Right hindlimb (tissue), 1 donor: Measurements from ENCODE around the gene SKAP2.
A peak's percentile ranks its signal among the peaks of the same experiment; 100 is the strongest.

ENCODE experiments used
- DNase-seq: peaks from one replicate; pipeline ENCODE4 v3.0.0-alpha.2; 2018

The SKAP2 gene

DNA sequence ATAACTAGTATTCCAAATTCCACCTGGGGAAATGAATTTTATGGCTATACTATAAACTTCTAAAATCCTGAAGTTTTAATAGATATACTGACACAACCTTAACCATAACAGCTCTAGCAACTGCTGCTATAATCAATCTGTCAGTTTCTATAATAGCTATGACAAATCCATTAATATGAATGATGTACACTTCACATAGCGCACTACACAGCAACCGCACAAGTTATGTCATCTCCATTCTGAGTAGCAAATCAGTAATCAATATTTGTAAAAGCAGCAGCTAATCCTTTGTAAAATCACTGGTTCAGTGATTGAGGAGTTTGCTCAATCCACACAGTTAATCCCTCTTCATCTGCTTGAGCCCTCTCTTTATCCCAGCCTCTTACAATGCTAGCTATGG lies 105.3 kb downstream of the SKAP2 start:
- no peak for DNase-seq

DNA sequence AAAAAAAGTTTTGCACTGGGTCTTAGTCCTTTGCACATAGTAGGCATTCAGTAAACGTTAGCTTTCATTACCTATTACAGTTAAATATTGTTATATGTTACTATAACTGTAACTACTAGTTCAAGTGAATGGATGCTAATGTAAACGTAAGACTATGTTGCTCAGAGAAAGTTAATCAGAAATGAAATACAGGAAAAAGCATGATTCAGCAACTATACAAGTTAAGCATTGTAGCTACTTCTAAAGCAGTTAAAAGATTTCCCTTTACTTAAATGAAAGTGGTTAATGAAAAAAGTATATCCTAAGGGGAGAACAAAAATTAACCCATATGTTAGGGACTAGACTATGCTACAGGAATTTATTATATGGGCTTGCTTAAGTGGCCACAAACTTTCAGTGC lies 121.2 kb downstream of the SKAP2 start:
- DNase-seq = no peak

DNA sequence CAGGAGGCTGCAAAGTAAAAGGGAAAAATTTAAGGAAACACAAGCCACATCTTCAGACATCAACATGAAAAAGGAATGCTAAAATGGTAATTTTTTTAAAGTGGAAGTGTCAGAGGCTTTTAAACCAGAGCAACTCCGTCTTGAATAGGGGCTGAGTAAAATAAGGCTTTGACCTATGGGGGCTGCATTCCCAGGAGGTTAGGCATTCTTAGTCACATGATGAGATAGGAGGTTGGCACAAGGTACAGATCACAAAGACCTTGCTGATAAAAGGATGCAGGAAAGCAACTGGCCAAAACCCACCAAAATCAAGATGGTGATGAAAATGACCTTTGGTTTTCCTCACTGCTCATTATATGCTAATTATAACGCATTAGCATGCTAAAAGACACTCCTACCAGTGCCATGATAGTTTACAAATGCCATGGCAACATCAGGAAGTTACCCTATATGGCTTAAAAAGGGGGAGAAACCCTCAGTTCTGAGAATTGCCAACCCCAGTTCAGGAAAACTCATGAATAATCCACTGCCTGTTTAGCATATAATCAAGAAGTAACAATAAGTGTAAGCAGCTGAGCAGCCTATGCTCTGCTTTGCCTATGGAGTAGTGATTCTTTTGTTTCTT lies 128.3 kb downstream of the SKAP2 start:
- DNase-seq = no peak

DNA sequence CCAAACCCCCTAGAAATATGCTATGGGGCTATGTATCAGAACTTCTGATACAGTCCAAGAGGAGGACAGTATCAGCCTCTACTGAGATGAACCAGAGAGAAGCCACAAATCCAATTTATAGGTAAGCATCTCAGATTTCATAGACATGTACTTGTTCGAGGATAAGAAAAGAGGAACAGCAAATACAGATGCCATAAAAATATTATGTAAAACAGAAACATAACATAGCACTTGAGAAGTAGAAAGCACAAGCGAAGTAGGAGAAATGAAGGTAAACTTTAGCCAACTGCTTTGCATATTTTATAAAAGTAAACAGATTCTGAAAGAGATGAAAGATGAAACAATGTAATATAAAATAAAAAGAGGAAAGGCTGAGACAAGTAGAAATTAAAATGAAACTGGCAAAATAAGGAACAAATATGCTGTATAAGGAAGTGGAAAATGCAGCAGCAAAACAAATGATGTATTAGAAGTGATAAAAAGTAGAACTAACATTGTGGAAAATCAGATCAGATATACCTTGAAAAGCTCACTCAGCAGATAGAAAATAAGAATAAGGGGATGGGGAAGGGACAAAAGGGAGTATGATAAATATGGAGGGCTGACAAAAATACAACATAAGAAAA lies 135.1 kb downstream of the SKAP2 start:
- no peak for DNase-seq

DNA sequence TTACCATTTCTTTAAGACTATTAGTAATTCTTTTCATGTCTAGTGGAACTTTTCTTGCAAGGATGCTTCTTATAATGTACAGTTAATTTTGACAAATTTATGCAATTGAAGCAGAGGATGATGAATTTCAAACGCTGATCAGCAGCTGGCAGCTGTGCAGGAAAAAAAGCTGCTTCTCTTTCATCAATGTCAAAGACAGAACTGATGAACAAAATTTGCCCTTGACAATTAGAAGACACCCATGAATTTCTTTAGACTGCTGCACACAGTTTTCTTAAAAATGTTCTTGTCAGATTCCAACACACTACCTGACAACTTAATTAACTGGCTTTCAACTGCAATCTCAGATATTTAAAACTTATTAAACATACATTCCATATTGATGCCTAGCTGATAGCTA lies 138.3 kb downstream of the SKAP2 start:
- no peak for DNase-seq

DNA sequence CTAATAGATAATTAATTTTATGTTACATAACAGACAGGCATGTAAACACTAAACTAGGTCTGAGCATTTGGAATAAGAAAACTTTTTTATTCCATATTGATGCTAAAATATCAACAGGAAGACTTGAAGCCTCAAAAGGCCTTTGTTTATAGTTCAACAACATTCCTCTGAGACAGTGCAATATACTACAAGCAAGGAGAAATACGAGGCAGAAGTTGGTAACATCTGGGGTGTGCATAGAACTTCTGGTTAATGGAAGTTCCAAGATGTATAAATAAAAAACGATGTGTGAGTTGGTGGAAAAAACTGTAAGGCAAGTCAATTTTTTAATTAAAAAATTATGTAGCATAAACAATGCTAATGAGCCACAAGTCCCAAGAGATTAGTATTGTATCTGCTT lies 139.6 kb downstream of the SKAP2 start:
- no peak for DNase-seq

DNA sequence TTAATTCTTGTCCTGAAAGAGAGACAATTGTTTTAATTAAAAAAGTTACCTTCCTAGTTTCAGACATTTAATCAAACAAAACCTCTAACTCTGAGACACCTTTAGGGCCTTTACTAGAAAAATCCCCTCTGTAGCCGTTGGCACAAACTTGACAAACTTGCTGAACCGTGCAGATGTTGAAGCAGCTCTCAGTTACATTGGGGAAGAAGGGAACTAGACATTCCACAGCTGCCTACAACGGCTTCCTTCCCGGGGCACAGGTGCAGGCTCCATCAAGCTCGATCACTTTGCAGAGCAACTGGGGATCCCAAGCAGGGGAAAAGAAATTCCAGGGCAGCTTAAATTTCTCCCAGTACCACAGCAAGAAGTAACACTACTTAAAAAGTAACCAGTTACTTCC lies 141.3 kb downstream of the SKAP2 start:
- peak; percentile 48 for DNase-seq

DNA sequence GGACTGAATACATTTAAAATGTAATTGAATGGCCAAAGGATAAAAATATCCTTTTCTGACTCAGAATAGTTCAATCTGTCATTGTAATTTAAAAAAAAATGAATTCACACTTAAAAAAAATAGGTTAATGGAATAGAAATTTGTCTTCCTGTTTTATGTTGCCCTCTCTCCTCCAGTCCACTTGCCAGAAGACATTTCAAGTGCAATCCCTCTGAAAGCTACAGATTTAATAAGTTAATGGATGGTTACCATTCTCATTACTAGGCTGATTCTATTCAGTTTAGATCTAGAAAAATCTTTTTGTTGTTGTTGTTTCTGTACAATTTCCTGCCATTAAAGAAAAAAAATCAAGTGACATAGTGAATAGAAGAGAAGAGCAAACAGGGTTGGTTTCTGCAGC lies 142.9 kb downstream of the SKAP2 start:
- no peak for DNase-seq

DNA sequence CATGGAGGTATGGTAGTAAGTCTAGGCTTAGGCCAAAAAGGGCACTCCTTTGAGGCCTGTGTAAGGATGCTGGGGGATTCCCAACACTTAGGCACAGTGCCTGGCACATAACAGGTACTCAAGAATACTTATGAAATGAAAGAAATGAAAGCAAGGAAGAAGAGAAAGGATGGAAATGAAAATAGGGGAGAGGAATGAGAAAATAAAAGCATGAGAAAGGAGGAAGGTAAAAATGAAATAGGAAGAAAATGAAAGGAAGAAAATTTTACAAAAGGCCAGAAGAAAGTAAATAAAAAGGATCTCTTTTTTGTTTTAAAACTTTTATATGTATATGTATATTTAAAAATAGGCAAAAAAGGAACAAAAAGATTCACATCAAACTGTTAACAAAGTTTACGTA lies 146.3 kb downstream of the SKAP2 start:
- no peak for DNase-seq

DNA sequence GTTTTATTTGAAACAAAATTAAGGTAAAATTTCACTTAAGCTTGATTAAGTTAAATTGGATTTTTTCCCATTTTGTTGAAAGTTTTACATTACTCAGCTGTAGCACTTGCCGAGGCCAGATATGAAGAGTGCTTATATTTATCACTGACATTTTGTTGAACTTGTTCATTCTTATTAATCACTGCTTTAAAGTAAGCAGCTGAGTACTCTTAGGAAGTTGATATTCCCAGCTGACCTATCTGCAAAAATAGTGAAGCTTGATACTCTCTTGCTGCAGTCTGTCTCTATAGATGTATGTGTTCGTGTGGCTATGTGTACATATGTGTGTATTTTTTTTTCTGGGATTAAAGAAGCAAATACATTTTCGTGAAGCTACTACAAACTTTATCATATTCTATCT lies 150.0 kb downstream of the SKAP2 start:
- DNase-seq = no peak

DNA sequence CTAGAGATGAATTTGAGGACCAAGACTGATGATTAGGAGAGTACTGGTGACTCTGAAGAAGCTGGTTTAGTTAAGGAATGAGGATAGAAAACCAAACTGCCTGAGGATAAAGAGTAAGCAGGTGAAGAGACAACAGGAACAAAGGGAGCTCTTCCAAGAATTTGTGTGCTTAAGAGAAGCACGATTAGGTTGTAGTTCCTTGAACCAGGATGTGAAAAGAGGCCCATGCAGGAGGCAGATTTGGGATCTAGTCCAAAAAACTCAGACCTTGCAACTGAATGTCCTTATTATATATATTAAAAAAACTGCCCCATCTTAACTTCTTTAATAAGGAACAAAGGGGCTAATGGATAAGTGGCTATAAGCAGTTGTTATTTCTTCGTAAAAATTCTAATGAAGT lies 150.4 kb downstream of the SKAP2 start:
- no peak for DNase-seq

DNA sequence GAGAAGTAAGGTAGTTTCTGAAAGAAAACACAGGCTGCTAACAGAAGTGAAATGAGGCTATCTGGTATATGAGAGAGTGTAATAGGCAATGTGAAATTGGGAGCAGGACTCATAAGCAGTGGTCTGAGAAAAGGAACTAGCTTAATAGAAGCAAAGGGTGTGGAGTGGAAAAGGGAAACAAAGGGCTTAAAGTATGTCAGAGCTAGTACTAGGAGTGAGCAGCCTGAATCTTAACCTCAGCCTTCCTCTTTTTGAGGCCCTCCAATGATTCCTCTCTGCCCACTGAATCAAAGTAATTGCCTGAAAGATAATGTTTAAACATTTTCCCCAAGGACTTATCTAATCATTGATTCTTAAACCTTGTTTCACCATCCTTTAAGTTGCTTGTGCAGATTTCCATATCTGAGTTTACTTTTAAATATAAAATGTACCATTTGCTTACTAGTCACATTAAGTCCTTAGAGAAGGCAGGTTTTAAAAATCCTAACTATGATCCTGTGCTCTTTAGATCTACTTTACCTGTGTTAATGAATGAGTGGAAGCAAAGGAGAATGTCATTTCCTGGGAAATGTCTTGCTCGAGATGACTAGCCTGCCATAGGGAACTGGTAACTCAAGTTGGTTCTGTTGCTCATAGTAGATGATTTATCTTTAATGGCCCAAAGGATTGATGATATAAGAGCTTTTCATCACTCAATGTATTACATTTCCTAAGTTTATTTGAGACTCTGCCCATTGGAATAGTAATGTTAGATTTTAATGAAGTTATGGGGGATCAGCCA lies 155.0 kb downstream of the SKAP2 start:
- no peak for DNase-seq

DNA sequence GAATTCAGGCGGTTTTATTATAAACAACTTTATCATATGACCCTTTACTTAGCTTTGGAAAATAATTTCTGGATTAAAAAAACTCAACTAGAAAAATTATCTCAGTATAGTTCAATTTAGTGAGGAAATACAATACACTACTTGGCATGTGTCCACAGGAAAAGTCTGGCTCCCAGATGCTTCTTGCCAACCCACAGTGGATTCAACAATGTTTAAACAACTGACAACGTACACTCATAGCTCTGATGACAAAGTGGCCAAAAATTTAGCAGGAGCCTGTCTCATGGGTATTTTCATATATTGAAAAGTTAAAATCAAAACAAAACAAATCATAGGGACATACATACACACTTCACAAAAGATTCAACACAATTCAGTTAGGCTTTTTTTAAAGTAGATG lies 158.8 kb downstream of the SKAP2 start:
- peak; percentile 41 for DNase-seq

DNA sequence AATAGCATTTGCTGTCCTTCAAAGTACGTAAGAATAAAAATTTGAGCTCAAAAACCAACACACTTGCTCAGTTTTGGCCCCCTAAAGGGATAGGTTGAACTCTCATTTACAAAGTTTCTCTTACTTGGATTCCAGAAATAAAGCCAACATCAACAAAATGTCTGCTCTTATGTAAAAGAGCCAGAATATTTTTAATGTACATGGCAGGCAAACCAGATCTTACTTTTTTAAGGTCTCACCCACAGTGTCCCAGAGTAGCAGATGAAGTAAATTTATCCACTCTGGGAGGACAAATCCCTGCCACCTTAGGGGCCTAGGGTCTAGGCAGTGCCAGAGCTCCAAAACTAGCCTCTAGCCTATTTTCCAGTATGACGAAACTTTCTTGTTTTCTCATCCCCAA lies 159.6 kb downstream of the SKAP2 start:
- peak; percentile 52 for DNase-seq

DNA sequence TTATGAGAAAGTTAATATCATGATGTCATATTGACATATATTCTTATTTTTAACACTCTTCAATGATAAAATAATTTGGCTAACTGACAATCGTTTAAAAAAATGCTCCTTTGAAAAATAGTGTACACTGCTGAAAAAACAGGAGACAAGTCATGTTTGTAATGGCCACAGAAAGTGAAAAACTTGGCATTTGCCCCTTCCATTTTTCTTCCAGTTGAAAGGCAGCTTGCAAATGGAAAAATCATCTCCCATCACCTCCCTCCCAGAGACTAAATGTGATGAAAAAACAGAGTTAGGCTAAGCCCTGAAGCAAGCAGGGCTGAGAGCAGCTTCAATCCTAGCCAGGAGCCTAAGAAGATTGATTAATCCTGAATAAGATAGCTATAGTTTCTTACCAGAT lies 160.4 kb downstream of the SKAP2 start:
- DNase-seq = no peak

DNA sequence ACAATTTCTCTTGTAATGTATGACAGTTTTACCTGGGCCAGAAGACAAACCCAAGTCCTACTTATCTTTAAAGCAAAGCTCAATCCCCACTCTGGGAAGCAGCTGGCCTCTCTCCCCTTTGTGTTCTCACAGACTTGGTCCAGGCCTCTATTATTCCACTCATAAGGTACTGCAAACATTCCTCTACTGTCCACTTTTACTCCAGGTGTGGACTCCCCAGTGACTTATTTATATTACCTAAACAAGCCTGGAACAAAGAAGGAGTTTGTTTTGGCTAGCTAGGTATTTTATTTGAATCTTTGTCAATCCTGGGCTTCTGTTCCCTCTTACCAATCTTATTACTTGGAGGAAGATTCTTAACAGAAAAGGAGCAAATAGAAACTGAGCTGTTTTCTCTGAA lies 163.5 kb downstream of the SKAP2 start:
- no peak for DNase-seq

DNA sequence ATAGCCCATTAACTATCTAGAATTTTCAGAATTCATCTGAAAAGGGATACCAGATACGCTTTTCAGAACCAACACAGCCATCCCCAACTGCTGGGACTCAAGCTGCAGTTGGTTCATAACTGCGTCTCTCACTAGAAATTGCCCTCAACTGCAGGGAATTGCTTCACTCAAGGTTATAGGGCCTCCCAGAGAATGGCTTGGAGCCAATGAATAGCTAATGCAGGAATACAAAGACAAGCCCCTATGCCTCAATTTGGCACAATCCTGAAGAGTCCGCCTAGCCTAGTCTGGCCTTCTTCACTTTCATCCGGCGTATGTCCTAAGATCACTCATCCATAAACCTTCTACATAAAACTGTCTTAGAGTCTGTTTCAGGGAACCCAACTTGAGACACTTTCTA lies 164.0 kb downstream of the SKAP2 start:
- no peak for DNase-seq

DNA sequence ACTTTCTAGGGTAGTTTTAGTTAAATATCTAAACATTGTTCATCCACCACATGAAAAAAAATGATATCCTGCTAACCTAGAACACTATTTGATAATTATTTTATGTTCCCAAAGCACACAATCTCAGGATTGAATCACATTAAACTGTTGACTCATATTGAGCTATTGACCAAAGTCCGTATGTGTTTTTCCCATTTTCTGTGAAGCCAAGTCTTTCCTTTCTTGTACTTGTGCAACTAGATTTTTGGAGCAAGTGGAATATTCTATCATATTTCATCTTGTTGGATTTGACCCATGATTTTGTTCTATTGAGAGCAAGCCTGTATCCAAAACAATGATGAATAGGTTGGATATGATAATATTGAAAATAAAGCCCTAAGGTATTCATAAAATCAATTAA lies 164.6 kb downstream of the SKAP2 start:
- no peak for DNase-seq

DNA sequence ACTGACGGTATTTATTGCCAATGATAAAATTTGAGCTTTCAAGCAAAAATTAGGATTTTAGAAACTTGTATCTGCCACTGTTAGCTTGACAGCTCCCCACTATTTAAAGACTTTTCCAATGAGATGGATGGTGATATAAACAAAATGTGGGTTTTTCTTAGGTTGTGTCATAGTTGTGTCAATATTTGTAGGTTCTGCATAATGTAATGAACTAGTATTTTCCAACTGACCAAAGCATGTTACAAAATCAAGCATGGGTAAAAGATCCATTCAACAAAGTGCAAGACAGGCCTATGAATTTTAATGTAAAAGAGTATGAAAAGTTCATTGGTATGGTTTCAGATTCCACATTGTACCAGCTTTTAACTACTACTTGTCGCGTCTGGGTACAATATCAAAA lies 165.6 kb downstream of the SKAP2 start:
- DNase-seq = no peak

DNA sequence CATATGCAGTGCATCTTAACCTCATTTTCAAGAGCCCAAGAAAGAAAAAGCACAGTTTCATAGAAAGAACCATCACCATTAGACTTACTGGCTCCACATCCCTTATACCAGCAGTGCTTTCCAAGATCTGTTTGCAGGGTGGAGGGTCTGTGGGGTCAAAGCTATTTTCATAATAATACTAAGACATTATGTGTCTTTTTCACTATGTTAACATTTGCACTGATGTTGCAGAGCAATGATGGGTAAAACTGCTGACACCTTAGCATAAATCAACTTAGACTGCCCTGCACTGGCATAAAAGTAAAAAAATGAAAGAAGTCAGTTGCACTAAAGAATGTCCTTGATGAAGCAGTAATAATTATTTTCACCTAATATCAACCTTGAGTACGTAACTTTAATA lies 166.2 kb downstream of the SKAP2 start:
- DNase-seq = no peak

DNA sequence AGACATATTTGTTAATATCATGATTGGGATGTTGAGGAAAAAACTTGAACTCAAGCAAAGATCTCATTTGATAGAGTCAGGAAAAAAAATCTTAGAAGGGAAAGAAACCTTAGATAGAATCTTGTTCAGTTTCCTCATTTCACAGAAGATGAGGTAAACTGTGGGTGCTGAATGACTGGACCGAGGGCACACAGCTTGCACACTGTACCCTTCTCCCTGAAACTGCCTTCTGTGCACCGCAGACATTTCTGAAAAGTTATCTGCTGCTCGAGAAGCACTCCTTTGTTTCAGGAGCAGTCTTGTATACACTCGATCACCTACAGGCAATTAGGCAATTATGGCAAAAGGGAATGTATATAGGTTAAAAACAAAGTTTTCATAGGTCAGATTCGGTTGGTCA lies 167.4 kb downstream of the SKAP2 start:
- no peak for DNase-seq

DNA sequence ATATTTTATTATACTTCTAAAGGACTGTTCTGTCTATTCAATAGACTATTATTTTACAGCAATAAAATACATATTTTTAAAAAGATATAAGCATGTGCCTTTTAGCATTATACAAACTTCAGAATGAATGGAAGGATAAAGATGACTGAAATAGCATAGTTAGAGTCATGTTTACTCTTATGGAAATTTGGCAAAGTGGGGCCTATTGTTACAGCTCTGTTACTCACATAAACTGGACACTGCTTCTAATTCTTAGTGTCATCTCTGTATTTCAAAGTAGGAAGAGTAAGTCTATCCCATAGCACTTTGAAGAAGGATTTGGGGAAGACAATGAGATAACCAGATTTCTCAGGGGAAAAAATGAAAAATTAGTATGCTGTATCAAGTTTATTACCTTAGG lies 168.2 kb downstream of the SKAP2 start:
- DNase-seq = no peak

DNA sequence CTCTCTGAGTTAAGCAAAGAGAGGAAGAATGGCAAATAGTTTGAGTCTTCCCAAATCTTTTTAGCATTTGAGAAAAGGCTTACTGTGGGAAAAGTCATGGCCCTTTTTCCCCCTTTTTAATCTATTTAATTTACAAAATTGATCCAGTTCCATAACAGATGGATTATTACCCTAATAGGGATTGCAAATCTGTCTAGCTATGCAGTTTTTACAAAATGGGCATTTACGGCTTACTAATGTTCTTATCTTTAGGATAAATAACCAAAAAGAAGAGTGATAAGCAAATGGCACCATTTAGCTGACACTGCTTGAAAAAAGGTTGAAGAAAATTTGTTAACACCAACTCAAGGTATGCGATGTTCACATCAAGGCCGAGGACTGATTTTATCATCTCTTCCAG lies 169.7 kb downstream of the SKAP2 start:
- no peak for DNase-seq

DNA sequence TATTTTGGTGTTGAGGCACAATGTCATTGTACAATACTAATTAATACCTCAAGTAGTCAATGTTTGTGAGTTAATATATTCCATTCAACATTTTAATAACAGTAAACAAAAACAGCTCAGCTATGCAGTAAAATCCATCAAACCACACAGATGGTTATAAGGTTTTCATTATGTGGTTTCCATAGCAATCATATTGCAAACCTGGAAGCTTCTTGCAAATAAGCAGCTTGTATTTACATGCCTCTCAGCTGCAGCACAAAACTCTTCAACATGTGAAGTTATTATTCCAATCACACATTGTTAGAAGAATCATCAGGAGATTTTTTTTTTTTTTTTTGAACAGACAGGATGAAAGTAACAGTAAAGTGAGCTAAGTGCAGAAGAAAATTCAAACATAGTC lies 170.2 kb downstream of the SKAP2 start:
- no peak for DNase-seq

DNA sequence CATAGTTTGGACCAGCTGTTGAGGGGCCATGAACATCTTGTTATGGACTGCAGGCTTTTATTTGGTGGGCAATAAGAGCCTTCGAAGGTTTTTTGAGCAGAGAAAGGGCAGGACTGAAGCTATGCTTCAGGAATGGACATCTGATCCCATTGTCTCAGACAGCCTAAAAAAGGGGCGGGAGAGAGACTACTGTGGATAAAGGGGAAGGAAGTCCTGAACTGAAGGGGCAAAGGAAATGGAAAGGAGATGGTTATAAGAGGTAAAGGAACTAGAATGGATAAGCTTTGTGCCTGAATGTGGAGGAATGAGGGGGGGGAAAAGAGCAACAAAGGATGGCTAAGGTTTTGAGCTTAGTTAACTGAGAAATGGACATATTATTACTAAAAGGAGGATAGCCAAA lies 172.5 kb downstream of the SKAP2 start:
- no peak for DNase-seq
